Right lobe of liver (tissue), 6 donors: ENCODE data around the gene CRIP1. TPM values are rescaled to one million over a fixed set of nuclear protein-coding genes. Genes with fewer than 3 reads are reported as not detected.

ENCODE experiments used
- ATAC-seq, 4 donors: fragments of 200-7000 bp; cut with Tn5 transposase; one replicate each; pipeline ENCODE4 v1.9.1; 2020; ENCODE audit warnings: mild to moderate bottlenecking in 4 of 4, moderate library complexity in 4 of 4
- DNase-seq, 3 donors: peaks; one replicate each; pipeline ENCODE4 v3.0.0-alpha.2; 2020
- H3K27ac ChIP-seq, 3 donors: fragments of 200-600 bp; one replicate each; pipeline ENCODE4 v1.8.0; 2022
- H3K27me3 ChIP-seq, 2 donors: fragments of 200-600 bp; one replicate each; pipeline ENCODE4 v1.8.0; 2022
- H3K36me3 ChIP-seq, 4 donors: fragments of 200-600 bp; sonication (generic) in 1 of 4; one replicate each; pipeline versions ENCODE4 v1.5.1 to v1.8.0; 2017 to 2022; ENCODE audit warnings: control low read depth in 1 of 4
- H3K4me1 ChIP-seq, 4 donors: fragments of 200-600 bp; sonication (generic) in 1 of 4; one replicate each; pipeline versions ENCODE4 v1.5.1 to v1.8.0; 2017 to 2022; ENCODE audit warnings: control low read depth in 1 of 4
- H3K4me3 ChIP-seq, 3 donors: fragments of 200-600 bp; one replicate each; pipeline ENCODE4 v1.8.0; 2022
- H3K9me3 ChIP-seq, 4 donors: fragments of 200-600 bp; sonication (generic) in 1 of 4; one replicate each; pipeline versions ENCODE4 v1.5.1 to v1.8.0; 2017 to 2022; ENCODE audit warnings: control low read depth in 1 of 4
- POLR2A ChIP-seq: fragments of 450-650 bp; IDR thresholded peaks from one replicate; pipeline ENCODE4 v1.6.1; 2017; ENCODE audit warnings: antibody characterized with exemption, mild to moderate bottlenecking
- WGBS: methylation state at CpG from one replicate; pipeline ENCODE4 v1.1.6; 2018; ENCODE audit warnings: low coverage, low lambda C conversion rate; ENCODE audit not compliant: insufficient coverage; ENCODE audit errors: missing lambda C conversion rate; 5-methylcytosine and 5-hydroxymethylcytosine counted together
- intact Hi-C, 2 donors: fragments of 100-400 bp; cut with DNase I; formaldehyde crosslinking; loops; one replicate each; pipeline versions ENCODE4 v1.11.2 to v1.14.1; 2022
- total RNA-seq, 6 experiments: library from RNA; depleted of rRNA in 2 of 6; stranded (reverse); fragments of >200 nt in 2 of 6; fragmentation: NEBNext Ultra II Directional in 3 of 6; extraction: Animal tissue kit (Norgen Biotek cat#: 25700) in 3 of 6; gene quantifications; one replicate each; pipeline versions ENCODE4 v1.1.0 to v1.2.4, GENCODE V29; 2016 to 2023
- TF ChIP-seq, protein P1 (sequence below), 4 donors: fragments of 200-600 bp in 3 of 4; fragments of 450-650 bp in 1 of 4; IDR thresholded peaks; one replicate each; pipeline versions ENCODE4 v1.5.1 to v1.8.0; 2016 to 2022; ENCODE audit warnings: antibody characterized with exemption in 4 of 4, mild to moderate bottlenecking in 2 of 4
- donor health status: DM: no; HTN: yes; CAD: no.
- donor health status: DM: no; HTN: no; CAD: no.
- donor health status: DM: no; HTN: no; CAD: no.
- donor health status: DM: no; HTN: yes; CAD: no.
- donor health status: DM: no; HTN: yes; CAD: no.

Gene CRIP1
- total RNA-seq, 6 experiments from 2014 or later, result 0.79 to 5.4 (median 2.7) TPM

GRCh38 chr14:105479431-105480158 is 7.1 kb upstream of the CRIP1 start:
- H3K27ac ChIP-seq, result no peak overlapping the region
- DNase-seq, result no peak
- H3K27me3 ChIP-seq, result no peaks in the 10 kb centered on the region
- H3K4me3 ChIP-seq, result no peak overlapping the region
- H3K9me3 ChIP-seq, result no peaks in the 10 kb centered on the region
- ATAC-seq, result no peak
- H3K4me1 ChIP-seq, result peaks cover 0 to 46% (median 24%) of the 10 kb centered on the region in 4 donors
- intact Hi-C loops, result no loop called here
- H3K36me3 ChIP-seq, result no peaks in the 10 kb centered on the region
- WGBS, result 52% methylated on average over 14 of the region's 34 CpGs
- TF ChIP-seq POLR2A, result no peak
- TF ChIP-seq, protein P1, sequence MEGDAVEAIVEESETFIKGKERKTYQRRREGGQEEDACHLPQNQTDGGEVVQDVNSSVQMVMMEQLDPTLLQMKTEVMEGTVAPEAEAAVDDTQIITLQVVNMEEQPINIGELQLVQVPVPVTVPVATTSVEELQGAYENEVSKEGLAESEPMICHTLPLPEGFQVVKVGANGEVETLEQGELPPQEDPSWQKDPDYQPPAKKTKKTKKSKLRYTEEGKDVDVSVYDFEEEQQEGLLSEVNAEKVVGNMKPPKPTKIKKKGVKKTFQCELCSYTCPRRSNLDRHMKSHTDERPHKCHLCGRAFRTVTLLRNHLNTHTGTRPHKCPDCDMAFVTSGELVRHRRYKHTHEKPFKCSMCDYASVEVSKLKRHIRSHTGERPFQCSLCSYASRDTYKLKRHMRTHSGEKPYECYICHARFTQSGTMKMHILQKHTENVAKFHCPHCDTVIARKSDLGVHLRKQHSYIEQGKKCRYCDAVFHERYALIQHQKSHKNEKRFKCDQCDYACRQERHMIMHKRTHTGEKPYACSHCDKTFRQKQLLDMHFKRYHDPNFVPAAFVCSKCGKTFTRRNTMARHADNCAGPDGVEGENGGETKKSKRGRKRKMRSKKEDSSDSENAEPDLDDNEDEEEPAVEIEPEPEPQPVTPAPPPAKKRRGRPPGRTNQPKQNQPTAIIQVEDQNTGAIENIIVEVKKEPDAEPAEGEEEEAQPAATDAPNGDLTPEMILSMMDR (IDR thresholded peaks at IDR 0.05), result no peak

DNA sequence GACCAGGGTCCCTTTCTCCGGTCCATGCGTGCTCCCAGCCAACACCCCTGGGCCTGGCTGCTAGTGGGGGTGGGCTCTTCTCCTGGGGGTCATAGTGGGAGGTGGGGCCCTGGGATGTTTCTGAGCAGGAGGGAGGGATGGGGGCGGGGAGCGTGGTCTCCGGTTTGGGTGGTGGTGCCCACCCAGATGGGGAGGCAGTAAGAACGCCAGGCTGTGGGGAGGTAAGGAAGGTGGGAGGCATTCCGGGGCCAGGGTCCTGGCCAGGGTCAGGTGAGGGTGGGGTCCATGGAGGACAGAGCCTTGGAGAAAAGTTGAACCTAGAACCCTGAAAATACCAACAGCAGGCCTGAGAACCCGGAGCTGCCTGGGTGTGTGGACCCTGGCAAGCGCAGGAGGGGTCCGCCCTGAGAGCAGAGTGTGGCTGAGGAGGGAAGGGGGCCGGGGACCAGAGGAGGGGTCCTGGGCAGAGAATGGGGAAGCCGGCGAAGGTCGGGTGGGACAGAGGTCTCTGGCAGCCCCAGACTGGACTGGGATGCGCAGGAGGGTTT is 6.4 kb upstream of the CRIP1 start:
- H3K27ac ChIP-seq, result no peak overlapping the region
- ATAC-seq, result no peak
- H3K4me1 ChIP-seq, result peaks cover 0 to 40% (median 24%) of the 10 kb centered on the region in 4 donors
- TF ChIP-seq, protein P1 (IDR thresholded peaks at IDR 0.05), result no peak
- TF ChIP-seq POLR2A, result no peak
- H3K36me3 ChIP-seq, result no peaks in the 10 kb centered on the region
- 56% methylated on average over 12 of the region's 15 CpGs for WGBS
- H3K4me3 ChIP-seq, result no peak overlapping the region
- DNase-seq, result no peak
- intact Hi-C loops, result no loop called here
- no peaks in the 10 kb centered on the region for H3K9me3 ChIP-seq
- no peaks in the 10 kb centered on the region for H3K27me3 ChIP-seq

GRCh38 chr14:105480807-105481801 is 5.6 kb upstream of the CRIP1 start:
- ATAC-seq, result peak; percentile 69 to 75 (median 72)
- Histone ChIP-seq H3K27me3 (no peaks in the 10 kb centered on the region), H3K27ac (peak overlapping the region; percentile 67 to 89 (median 72)), H3K36me3 (no peaks in the 10 kb centered on the region), H3K4me3 (peak overlapping the region; percentile 18 to 23 (median 19)), H3K4me1 (peaks cover 0 to 32% (median 20%) of the 10 kb centered on the region in 4 donors), H3K9me3 (no peaks in the 10 kb centered on the region)
- 0% methylated on average over 4 of the region's 35 CpGs for WGBS
- peak; percentile 86 to 87 (median 87) for DNase-seq
- intact Hi-C loops, result no loop called here
- TF ChIP-seq, protein P1 (IDR thresholded peaks at IDR 0.05), result peak; percentile 96 to 99 (median 99)
- no peak for TF ChIP-seq POLR2A

DNA sequence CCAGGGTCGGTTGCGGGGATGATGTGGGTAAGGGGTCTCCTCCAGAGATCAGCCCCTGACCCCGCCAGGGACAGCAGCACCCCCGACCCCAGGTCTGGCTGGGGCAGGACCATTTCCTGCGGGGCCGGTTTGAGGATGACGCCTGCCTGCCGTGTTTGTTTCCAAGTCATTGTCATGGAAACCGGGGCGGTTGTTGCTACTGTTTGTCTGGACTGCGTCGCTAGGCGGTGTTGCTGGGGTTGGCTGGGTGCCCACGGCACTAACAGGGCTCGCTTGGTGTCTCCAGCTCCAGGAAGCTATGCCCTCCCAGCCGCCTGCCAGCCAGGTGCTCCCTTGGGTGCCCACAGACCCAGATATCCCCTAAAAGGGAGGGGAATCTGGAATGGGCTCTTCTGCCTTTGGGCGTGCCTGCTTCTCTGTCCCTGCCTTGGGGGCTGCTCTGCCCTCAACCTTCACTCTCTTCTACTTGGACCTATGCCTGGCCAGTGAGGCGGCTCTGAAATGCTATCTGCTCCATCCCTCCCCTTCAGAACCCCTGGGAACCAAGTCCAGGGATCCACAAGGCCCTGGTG is 4.7 kb upstream of the CRIP1 start:
- Histone ChIP-seq H3K4me3 (no peak overlapping the region), H3K27ac (peak overlapping the region; percentile 67 to 89 (median 72)), H3K4me1 (peaks cover 0 to 23% (median 14%) of the 10 kb centered on the region in 4 donors), H3K9me3 (no peaks in the 10 kb centered on the region), H3K27me3 (no peaks in the 10 kb centered on the region), H3K36me3 (no peaks in the 10 kb centered on the region)
- peak; percentile 60 to 77 (median 70) for ATAC-seq
- no peak for TF ChIP-seq POLR2A
- TF ChIP-seq, protein P1 (IDR thresholded peaks at IDR 0.05), result peak; percentile 13 to 33 (median 20)
- 0% methylated on average over 2 of the region's 18 CpGs for WGBS
- intact Hi-C loops, result no loop called here
- peak; percentile 94 to 95 (median 95) for DNase-seq
